Activated naive CD4-positive, alpha-beta T cell treated with anti-CD3 and anti-CD28 coated beads, Interleukin-2, amount 50 U/mL, for 16 hours (primary cell): ENCODE measurements around the gene RNGTT.

ENCODE experiments used
- DNase-seq: peaks from one replicate; pipeline ENCODE4 v3.0.0-alpha.2; 2020

The RNGTT gene

GRCh38 chr6:88641178-88641903 is 322.1 kb downstream of the RNGTT start:
- DNase-seq: no peak

- no peak for DNase-seq
These were observed 325.5 kb downstream of the RNGTT start for GRCh38 chr6:88637761-88638545.

GRCh38 chr6:88636871-88637270 is 326.5 kb downstream of the RNGTT start:
- DNase-seq: no peak

- DNase-seq: no peak
These were observed 329.6 kb downstream of the RNGTT start for GRCh38 chr6:88633782-88634181.

- DNase-seq: no peak
These were observed 331.6 kb downstream of the RNGTT start for GRCh38 chr6:88631830-88632229.

- DNase-seq: no peak
These were observed 333.5 kb downstream of the RNGTT start for GRCh38 chr6:88629838-88630494.

GRCh38 chr6:88626460-88626859 is 337.0 kb downstream of the RNGTT start:
- DNase-seq: no peak

GRCh38 chr6:88623531-88623930 is 339.9 kb downstream of the RNGTT start:
- DNase-seq: no peak

GRCh38 chr6:88619951-88620350 is 343.5 kb downstream of the RNGTT start:
- DNase-seq: no peak

GRCh38 chr6:88616380-88616779 is 347.0 kb downstream of the RNGTT start:
- DNase-seq: no peak

GRCh38 chr6:88614316-88614877 is 349.0 kb downstream of the RNGTT start:
- DNase-seq: no peak

GRCh38 chr6:88612631-88613030 is 350.8 kb downstream of the RNGTT start:
- no peak for DNase-seq

- DNase-seq: no peak
These were observed 351.7 kb downstream of the RNGTT start for GRCh38 chr6:88611721-88612120.

GRCh38 chr6:88609983-88610382 is 353.4 kb downstream of the RNGTT start:
- DNase-seq: no peak

- DNase-seq: no peak
These were observed 358.1 kb downstream of the RNGTT start for GRCh38 chr6:88605271-88605670.

GRCh38 chr6:88599571-88599970 is 363.8 kb downstream of the RNGTT start:
- DNase-seq: no peak

GRCh38 chr6:88596801-88597200 is 366.6 kb downstream of the RNGTT start:
- DNase-seq: no peak

GRCh38 chr6:88588938-88589337 is 374.5 kb downstream of the RNGTT start:
- DNase-seq: no peak

- no peak for DNase-seq
These were observed 376.3 kb downstream of the RNGTT start for GRCh38 chr6:88587150-88587520.

GRCh38 chr6:88586371-88587149 is 376.9 kb downstream of the RNGTT start:
- DNase-seq: no peak

GRCh38 chr6:88585276-88585692 is 378.1 kb downstream of the RNGTT start:
- DNase-seq: no peak

GRCh38 chr6:88584581-88585275 is 378.7 kb downstream of the RNGTT start:
- no peak for DNase-seq
